Activated gamma-delta T cell treated with anti-CD3 and anti-CD28 coated beads, Interleukin-2, amount 50 U/mL, for 16 hours (primary cell): ENCODE data around the gene ST3GAL4.
"Not testable (repeated sequence)": the region's sequence is repeated elsewhere in the genome, so short reads cannot be mapped to it uniquely, and the experiment has no call there.

ENCODE experiments used
- DNase-seq: peaks from one replicate; pipeline ENCODE4 v3.0.0-alpha.2; 2020; ENCODE audit warnings: low read depth

The ST3GAL4 gene

GRCh38 chr11:126346586-126346940, 8.9 kb upstream of the ST3GAL4 start:
- DNase-seq = no peak

- DNase-seq = not testable (repeated sequence)
Observed at GRCh38 chr11:126346946-126347345, 8.5 kb upstream of the ST3GAL4 start.

DNA sequence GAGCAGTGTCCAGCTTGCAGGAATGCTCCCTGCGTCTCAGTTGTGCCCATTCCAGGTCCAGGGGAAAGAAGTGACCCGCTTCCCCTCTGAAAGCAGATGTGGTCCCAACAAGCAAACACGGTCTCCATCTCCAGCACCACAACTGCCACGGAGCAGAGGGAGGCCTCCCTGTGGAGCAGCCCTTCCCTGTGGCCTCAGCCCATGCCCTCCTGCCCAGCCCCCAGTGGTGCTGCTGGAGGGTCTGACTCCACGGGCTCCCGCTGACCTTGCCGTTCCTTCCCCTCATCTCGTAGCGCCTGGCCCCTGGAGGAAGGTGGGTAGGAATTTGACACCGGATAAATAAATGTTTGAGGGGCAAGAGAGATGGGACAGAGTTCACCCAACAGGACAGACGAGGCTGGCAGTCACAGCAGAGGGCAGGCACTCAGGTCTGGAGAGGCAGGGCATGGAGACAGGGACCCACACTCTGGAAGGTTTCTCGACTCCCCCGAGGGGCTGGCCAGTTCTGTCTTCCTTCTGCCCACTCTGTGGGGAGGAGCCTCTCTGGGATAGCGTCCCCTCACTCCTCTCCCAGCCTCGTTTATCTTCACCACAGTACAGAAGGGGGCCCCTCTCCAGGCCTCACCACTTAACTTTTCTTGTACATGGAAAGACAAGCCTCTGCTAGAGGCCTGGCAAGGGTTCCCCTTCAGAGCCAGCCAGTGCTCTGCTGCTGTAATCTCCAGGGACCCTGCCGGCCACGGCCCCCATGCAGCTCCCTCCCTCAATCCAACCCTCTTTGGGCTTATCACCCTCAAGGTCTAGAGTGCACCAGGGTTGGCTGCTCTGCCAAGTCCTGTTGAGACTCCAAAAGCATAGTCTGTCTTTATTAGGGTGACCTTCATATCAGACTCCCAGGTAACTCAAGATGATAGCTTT, 7.5 kb upstream of the ST3GAL4 start:
- DNase-seq = no peak

GRCh38 chr11:126348806-126349582, 6.5 kb upstream of the ST3GAL4 start:
- no peak for DNase-seq

DNA sequence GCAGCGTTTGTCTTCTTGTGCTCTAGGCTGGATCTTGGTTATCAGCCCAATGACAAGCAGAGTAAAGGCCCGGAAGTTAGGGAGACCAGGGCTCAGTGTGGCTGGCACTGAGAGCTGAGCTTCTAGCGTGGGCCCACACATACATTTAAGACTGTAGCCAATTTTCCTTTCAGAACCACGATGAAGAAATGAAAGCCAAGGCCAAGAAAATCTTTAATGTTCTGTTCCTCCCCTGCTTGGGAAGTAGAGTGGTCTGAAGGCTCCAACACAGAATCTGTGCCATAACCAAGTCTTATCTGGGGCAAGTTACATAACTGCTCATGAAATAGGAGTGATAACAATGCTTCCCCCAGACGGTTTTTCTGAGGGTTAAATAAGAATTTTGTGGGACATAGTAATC, 4.7 kb upstream of the ST3GAL4 start:
- no peak for DNase-seq

DNA sequence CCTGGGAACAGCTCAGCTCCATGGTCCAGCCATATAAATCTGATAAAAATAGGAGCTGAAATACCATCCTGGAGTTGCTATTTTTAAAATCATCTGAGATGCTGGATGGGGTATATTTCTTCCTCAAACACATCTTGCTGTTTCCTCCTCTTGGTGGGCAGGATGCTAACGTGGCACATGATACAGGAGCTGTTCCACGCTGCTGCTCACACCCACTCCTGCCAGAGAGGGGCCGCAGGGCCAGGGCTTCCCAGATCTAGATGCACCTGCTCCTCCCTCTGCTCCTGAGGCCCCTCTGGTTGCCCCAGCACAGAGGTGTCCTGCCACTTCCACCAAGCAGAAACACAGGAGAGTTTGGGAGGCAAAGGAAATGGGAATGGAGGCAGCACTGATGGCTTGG, 3.3 kb upstream of the ST3GAL4 start:
- DNase-seq = no peak

DNA sequence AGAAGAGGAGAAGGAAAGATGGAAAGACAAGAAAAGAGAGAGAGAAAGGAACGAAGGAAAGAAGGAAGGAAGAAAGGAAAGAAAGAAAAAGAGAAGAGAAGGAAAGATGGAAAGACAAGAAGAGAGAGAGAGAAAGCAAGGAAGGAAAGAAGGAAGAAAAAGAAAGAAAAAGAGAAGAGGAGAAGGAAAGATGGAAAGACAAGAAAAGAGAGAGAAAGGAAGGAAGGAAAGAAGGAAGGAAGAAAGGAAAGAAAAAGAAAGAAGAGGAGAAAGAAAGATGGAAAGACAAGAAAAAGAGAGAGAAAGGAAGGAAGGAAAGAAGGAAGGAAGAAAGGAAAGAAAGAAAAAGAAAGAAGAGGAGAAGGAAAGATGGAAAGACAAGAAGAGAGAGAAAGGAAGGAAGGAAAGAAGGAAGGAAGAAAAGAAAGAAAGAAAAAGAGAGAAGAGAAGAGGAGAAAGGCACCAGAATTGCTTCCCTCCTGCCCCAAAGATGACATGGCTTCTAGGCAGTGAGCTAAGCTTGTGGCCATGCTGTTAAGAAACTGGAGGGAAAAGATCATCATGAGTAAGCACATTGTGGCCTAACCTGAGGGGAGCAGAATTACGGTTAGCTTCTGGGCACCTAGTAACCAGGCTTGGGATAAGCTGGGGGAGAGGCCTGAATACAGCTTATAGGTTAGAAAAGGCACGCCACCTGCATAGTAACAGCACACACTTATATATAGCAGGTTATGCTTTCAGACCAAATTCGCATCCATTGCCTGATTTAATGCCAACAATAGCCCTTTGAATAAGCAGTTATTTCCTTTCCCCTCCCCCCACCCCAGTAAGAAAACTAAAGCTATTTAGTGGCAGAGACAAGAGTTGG, 2.3 kb upstream of the ST3GAL4 start:
- DNase-seq = no peak

GRCh38 chr11:126354631-126355323, 709 bp upstream of the ST3GAL4 start:
- no peak for DNase-seq

DNA sequence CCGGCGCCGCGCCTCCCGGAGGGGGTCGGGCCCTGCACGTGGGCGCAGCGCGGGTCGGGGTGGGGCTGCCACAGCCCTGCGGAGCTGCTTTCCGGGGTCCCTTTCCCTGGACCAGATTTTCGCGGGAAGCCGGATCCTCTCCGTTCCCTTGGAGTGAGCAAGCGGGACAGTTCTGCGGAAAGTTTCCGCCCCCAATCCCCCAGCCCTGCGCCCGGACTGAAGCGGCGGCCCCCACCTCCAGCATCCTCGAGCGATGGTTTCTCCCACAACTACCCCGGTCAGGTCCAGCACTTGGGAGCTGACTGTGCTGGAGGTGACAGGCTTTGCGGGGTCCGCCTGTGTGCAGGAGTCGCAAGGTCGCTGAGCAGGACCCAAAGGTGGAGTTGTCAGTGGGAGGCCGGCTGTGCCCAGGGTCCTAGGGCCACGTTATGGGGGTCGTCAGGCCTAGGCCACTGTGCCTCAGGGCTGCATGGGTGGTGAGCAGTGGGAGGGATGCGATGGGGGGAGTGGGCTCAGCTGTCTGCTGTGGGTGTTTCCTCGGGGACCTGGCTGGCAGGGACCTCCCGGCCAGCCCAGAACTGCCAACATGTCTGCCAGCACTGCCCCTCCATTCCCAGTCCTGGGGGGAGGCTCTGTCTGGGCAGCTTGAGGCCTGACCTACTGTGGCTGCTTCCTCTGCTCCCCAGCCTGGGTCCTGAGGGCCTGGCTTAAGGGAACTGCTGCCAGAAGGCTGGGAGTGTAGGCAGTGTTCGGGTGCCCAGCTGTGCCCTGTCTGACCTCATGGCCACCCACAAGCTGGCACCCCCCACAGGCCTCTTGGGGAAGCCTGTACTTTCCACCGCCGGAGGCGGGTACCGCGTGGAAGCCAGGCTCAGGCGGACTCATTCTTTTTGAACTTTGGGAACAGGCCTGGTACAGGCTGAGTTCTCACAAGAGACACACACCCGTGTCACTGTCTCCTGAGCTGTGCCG, 726 bp downstream of the ST3GAL4 start:
- no peak for DNase-seq

DNA sequence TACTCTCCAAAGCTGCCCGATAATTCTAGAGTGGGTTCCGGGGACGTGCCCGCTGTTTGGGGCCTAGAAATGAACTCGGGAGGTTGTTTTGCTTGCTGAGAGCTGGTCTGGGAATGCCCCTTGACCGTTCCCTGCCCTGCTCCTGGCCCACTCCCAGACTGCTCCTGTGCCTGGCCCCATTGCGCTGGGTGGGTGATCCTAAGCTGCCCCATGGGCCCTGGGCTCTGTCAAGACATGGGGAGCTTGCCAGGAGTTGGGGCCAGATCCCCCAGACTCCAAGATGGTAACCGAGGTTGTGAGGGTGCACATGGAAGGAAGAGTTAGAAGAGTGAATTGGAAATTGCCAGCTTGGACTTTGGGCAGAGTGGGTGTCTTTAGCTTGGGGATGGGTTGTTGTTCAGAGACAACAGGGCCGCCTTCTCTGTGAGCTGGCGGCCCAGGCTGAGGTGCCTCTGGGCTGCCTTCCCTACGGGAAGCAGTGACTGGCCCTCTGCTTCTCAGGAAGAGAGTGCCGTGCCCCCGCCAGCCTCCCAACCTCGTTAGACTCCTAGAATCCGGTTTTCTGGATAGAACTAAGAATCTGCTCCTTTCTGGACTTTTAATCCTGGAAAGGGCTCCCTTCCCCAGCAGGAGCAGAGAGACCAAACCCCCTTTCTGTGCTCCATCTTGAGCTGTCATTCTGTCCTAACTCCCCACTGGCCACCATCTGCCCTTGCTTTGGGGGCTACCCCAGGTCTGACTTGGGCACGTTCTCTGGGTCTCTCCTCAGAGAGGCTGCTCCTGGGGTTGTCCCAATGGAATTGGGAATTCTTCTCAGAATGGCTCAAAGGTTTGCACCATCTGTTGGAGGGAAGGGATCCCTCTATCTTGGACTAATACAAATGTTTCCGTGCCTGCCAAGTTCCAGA, 1.8 kb downstream of the ST3GAL4 start:
- no peak for DNase-seq

GRCh38 chr11:126357969-126358762, 2.7 kb downstream of the ST3GAL4 start:
- DNase-seq = no peak

- DNase-seq = no peak
Observed at GRCh38 chr11:126358763-126359160, 3.3 kb downstream of the ST3GAL4 start.

- no peak for DNase-seq
Observed at GRCh38 chr11:126359431-126360048, 4.1 kb downstream of the ST3GAL4 start.

DNA sequence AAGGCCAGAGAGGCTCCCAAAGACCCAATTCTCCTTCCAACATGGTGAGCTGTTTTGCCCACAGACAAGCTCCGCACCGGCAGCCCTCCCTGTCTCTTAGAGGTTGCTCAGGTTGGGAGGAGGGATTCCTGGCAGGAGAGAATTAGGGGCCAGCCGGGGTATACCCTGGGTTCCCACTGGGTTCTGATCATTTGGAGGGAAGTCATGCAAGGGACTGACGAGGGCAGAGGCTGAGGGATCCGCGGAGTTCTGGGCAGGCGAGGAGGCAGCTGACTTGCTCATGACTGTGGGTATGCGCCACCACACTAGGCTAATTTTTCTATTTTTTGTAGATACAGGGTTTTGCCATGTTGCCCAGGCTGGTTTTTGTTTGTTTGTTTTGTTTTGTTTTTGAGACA, 4.6 kb downstream of the ST3GAL4 start:
- DNase-seq = no peak

DNA sequence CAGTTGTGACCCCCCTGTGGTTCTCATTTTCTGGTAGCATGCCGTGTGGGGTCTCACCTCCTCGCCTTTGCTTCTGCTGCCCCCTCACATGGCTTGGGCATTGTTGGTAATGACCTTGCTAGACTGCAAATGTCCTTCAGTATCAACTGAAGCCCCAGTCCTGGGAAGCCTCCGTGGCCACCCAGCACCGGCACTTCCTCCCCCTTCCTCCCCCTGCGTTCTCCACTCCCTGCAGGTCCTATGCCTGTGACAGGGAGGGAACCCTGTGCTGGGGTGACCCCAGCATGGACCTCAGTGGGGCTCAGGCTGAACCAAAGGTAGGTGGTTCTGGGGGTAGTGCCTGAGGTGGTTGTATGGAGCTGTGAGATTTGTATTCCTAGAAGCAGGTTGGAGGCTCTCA, 5.9 kb downstream of the ST3GAL4 start:
- no peak for DNase-seq

DNA sequence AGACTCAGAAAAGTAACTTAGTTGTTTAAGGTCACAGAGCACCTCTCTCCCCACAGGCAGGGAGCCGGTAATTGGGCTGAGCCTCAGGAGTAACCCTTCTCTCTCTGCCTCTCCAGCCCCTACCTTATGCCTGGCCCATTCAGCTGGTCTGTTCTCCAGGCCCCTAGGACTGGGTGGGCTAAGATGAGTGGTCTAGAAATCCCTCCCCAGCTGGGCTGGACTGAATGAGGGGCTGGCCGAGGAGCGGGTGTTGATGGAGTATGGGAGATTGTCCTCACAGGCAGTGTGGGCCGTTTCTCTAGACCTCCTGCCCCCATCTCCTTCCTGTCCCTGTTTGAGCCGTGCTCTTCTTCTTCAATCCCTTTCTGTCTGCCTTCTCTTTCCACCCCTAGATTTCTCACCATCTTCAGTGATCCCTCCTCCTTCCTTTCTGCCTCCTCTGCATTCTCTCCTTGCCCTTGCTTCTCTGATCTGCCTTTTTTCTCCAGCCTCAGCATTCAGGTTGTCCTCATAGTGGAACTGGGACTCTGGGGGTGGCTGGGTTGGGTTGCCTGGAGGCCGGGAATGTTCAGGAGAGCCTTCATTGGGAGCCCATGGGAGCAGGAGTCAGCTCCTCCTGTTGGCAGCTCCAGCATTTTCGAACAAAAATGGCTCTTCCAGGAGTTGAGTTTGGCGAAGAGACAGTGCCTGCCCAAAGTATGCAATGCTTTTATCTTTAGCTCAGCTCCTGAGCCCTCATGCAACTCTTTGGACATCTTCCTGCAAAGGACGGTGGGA, 7.6 kb downstream of the ST3GAL4 start:
- no peak for DNase-seq

DNA sequence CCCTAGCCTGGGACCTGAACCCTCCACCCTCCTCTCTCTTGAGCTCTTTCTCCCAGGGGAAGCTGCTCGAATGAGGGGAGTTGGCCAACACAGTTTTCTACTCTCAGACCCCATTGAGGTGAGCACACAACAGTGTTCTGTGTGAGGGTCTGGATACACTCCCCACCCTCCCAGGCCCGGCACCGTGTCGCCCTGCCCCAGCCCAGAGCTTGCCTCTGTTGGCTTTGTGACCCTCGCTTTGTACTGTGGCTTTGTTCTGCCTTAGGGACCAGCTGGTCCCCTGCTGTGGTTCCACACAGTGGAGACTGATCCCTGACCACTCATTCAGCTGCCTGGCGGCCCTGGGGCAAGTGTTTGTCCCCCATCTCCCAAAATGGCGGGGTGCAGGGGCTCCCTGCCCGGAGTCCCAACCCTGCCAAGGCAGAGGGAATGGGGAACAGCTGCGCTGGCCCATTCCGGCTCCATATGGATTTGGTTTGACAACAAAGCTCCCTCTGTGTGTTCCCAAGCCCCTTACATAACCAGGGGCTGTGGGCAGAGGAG, 8.3 kb downstream of the ST3GAL4 start:
- DNase-seq = no peak
